ENCODE measurements around the gene SP5. TPM values are rescaled to one million over a fixed set of nuclear protein-coding genes. Genes with fewer than 3 reads are reported as not detected.

Gene SP5
- total RNA-seq, 2 donors from 2014 or later: 60.3 to 103 TPM

DNA sequence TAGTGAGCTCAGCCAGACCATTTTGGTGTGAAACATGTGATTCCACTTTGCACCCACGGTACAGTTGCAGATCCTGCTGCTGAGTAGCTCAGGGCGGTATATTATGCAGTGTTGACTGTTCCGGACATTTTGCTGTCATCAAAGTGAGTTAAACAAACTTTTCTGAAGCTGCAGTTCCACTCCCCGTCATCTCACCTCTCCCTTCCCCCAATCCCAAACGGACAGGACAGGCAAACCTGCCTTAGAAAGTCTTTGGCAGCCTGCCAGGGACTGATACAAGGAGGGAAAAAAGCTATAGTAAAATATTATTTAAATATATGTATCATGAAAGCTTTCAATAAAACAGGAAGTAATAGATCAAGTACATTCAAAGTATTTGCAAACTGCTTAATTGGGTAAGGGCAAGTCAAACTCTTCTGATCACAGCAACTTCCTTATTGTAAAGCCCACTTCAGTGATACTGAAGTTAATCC is 35.5 kb upstream of the SP5 start:
- Mint-ChIP-seq H3K4me3 (peak overlapping the region; percentile 33), H3K36me3 (ENCODE audit: low read depth) (no peaks in the 10 kb centered on the region), H3K9me3 (no peaks in the 10 kb centered on the region), H3K27ac (peak overlapping the region; percentile 44), H3K4me1 (peaks cover 39% of the 10 kb centered on the region), H3K27me3 (ENCODE audit: insufficient read depth) (no peaks in the 10 kb centered on the region)
- peak overlapping the region; percentile 22 for H3K27ac ChIP-seq (ENCODE audit: low read depth, low read length)
- H3K4me1 ChIP-seq (ENCODE audit: control insufficient read depth, insufficient read depth, low read length): peaks cover 14% of the 10 kb centered on the region
- 5 to 20% methylated on average over 2 to 4 of the region's 5 CpGs for WGBS, 2 experiments (ENCODE audit: insufficient coverage in 1 of 2, insufficient read length in 1 of 2)
- H3K4me3 ChIP-seq (ENCODE audit: low read length): peak overlapping the region; percentile 65
- TF ChIP-seq, protein P1, sequence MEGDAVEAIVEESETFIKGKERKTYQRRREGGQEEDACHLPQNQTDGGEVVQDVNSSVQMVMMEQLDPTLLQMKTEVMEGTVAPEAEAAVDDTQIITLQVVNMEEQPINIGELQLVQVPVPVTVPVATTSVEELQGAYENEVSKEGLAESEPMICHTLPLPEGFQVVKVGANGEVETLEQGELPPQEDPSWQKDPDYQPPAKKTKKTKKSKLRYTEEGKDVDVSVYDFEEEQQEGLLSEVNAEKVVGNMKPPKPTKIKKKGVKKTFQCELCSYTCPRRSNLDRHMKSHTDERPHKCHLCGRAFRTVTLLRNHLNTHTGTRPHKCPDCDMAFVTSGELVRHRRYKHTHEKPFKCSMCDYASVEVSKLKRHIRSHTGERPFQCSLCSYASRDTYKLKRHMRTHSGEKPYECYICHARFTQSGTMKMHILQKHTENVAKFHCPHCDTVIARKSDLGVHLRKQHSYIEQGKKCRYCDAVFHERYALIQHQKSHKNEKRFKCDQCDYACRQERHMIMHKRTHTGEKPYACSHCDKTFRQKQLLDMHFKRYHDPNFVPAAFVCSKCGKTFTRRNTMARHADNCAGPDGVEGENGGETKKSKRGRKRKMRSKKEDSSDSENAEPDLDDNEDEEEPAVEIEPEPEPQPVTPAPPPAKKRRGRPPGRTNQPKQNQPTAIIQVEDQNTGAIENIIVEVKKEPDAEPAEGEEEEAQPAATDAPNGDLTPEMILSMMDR (conservative IDR thresholded peaks at IDR 0.05): no peak
- H3K27me3 ChIP-seq (ENCODE audit: control insufficient read depth, insufficient read depth, low read length, poor library complexity, severe bottlenecking): no peaks in the 10 kb centered on the region
- DNase-seq: peak; percentile 74
- H3K36me3 ChIP-seq (ENCODE audit: control insufficient read depth, insufficient read depth, low read length): no peaks in the 10 kb centered on the region
- peak overlapping the region; percentile 8 for H3K9ac ChIP-seq (ENCODE audit: extremely low read depth, low read length, poor library complexity, severe bottlenecking)
- H3K9me3 ChIP-seq (ENCODE audit: control insufficient read depth, low read length): no peaks in the 10 kb centered on the region

DNA sequence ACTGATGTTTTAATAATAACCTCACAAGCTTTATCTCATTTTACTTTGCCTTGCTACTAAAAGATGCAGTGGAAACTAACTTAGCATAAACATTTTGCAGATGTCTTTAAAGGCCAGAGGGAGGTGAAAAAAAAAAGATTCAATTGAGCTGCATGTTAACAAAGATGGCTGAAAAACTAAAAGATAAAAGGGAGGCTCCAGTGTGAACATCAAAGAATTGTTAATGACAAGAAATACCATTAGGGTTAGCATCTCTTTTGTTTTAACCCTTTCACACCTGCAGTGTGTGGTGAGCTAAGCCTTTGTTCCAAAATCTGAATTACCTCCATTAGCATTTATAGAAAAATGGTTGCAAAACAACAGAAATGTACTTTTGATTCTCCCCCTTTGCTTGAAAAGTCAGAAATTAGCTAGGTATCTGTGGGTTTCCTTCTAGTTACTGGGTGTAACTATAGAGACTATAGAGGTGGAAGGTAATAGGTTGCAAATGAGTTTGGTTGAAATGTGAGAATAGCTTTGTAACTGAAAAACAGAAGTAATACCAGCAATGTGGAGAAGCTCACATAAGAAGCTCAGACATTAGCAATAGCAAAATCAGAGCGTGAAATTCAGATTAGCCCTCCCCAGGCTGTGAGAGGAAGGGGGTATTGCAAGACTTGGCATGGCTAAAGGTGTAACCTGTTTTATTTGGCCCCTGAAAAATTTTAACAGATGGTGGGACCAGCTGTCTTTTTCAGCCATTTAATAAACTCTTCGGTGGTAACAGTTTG is 34.8 kb upstream of the SP5 start:
- peak overlapping the region; percentile 65 for H3K4me3 ChIP-seq (ENCODE audit: low read length)
- no peaks in the 10 kb centered on the region for H3K27me3 Mint-ChIP-seq (ENCODE audit: insufficient read depth)
- H3K36me3 Mint-ChIP-seq (ENCODE audit: low read depth): no peaks in the 10 kb centered on the region
- no peaks in the 10 kb centered on the region for H3K9me3 Mint-ChIP-seq
- peak overlapping the region; percentile 65 for H3K27ac Mint-ChIP-seq
- no peaks in the 10 kb centered on the region for H3K36me3 ChIP-seq (ENCODE audit: control insufficient read depth, insufficient read depth, low read length)
- no peaks in the 10 kb centered on the region for H3K9me3 ChIP-seq (ENCODE audit: control insufficient read depth, low read length)
- no peak overlapping the region for H3K9ac ChIP-seq (ENCODE audit: extremely low read depth, low read length, poor library complexity, severe bottlenecking)
- H3K4me1 Mint-ChIP-seq: peaks cover 35% of the 10 kb centered on the region
- H3K4me1 ChIP-seq (ENCODE audit: control insufficient read depth, insufficient read depth, low read length): peaks cover 14% of the 10 kb centered on the region
- H3K4me3 Mint-ChIP-seq: no peak overlapping the region
- 6 to 15% methylated on average over 2 of the region's 2 CpGs for WGBS, 2 experiments (ENCODE audit: insufficient coverage in 1 of 2, insufficient read length in 1 of 2)
- H3K27ac ChIP-seq (ENCODE audit: low read depth, low read length): peak overlapping the region; percentile 22
- peak; percentile 58 for DNase-seq
- H3K27me3 ChIP-seq (ENCODE audit: control insufficient read depth, insufficient read depth, low read length, poor library complexity, severe bottlenecking): no peaks in the 10 kb centered on the region
- TF ChIP-seq, protein P1 (conservative IDR thresholded peaks at IDR 0.05): no peak

DNA sequence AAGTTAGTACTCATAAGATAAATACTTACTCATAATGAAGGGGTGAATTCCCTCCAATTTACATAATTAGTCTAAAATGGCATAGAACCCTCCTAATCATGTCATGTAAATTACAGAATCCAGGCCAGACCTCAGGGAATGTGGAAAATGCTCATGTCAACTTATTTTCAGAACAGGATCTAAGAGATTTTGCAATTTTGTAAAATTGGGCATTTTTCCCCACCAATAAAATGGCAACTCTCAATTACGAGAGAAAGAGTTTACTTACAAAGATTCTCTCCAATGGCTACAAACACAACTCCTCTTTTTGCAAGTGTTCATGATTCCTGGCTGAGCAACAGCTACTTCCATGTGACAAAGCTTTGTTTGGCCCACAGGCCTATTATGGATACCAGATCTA is 33.8 kb upstream of the SP5 start:
- H3K9ac ChIP-seq (ENCODE audit: extremely low read depth, low read length, poor library complexity, severe bottlenecking): no peak overlapping the region
- H3K9me3 Mint-ChIP-seq: no peaks in the 10 kb centered on the region
- H3K36me3 Mint-ChIP-seq (ENCODE audit: low read depth): no peaks in the 10 kb centered on the region
- H3K4me3 ChIP-seq (ENCODE audit: low read length): no peak overlapping the region
- no peak for DNase-seq
- peaks cover 39% of the 10 kb centered on the region for H3K4me1 Mint-ChIP-seq
- 89 to 100% methylated on average over 1 of the region's 1 CpG for WGBS, 2 experiments (ENCODE audit: insufficient coverage in 1 of 2, insufficient read length in 1 of 2)
- no peaks in the 10 kb centered on the region for H3K27me3 ChIP-seq (ENCODE audit: control insufficient read depth, insufficient read depth, low read length, poor library complexity, severe bottlenecking)
- H3K27ac Mint-ChIP-seq: no peak overlapping the region
- H3K9me3 ChIP-seq (ENCODE audit: control insufficient read depth, low read length): no peaks in the 10 kb centered on the region
- H3K27ac ChIP-seq (ENCODE audit: low read depth, low read length): no peak overlapping the region
- TF ChIP-seq, protein P1 (conservative IDR thresholded peaks at IDR 0.05): no peak
- H3K4me1 ChIP-seq (ENCODE audit: control insufficient read depth, insufficient read depth, low read length): peaks cover 14% of the 10 kb centered on the region
- H3K4me3 Mint-ChIP-seq: no peak overlapping the region
- H3K36me3 ChIP-seq (ENCODE audit: control insufficient read depth, insufficient read depth, low read length): no peaks in the 10 kb centered on the region
- no peaks in the 10 kb centered on the region for H3K27me3 Mint-ChIP-seq (ENCODE audit: insufficient read depth)

Measured in endodermal cell (in vitro differentiated cells).